IPS-18c (cell line): ENCODE measurements around the gene LECT2.

Source experiments
- H3K4me3 ChIP-seq: 2 replicates; pipeline ENCODE4 v1.7.0; 2013; ENCODE audit warnings: low read depth, mild to moderate bottlenecking, low read length, moderate library complexity; ENCODE audit not compliant: insufficient read depth
- H3K9me3 ChIP-seq: one replicate; pipeline ENCODE4 v1.6.1; 2013; ENCODE audit warnings: mild to moderate bottlenecking, low read length, moderate library complexity; ENCODE audit not compliant: control insufficient read depth, insufficient read depth

LECT2 gene

DNA sequence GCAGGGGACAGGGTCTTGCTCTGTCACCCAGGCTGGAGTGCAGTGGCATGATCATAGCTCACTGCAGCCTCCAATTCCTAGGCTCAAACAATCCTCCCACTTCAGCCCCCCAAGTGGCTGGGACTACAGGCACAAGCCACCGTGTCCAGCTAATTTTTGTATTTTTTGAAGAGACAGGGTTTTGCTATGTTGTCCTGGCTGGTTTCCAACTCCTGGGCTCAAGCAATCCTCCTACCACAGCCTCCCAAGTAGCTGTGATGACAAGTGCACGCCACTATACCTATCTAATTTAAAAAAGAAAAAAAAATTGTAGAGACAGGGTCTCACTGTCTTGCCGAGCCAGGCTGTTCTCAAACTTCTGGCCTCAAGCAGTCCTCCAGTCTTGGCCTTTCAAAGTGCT is 31.6 kb upstream of the LECT2 start:
- Histone ChIP-seq H3K4me3 (no peak overlapping the region), H3K9me3 (no peaks in the 10 kb centered on the region)

DNA sequence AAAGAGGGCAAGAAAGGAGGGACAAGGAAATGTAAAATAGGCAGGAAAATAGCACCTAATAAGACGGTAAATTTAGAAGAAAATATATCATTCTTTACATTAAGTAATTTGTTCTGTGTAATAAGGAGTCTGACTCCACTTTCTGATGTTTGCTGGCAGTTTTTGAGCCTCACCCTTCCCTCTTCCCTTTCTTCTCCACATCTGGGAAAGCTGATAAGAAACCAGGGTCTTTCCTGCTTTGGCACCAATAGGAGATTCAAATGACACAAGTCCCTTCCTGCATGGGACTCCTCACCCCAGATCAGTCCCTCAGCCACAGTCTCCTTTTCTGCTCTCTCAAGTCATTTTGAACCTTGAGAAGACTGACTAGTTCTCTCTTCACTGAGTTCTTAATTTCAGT is 31.2 kb upstream of the LECT2 start:
- no peak overlapping the region for H3K4me3 ChIP-seq
- H3K9me3 ChIP-seq = no peaks in the 10 kb centered on the region

DNA sequence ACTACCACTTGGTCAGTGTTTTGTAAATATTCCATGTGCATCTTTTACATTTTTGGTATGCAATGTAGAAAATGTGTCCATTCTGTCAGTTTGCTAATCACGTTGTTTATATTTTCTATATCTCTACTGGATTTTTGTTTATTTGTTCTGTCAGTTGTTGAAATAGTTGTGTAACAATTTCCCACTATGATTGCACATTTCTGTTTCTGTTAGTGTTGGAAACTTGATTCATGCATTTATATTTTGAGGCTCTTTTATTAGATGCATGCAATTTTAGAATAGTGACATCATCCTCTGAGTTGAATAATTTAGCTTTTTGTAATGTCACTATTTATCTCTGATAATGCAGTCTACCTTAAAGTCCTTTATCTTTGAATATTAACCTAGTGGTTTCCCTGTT is 25.8 kb upstream of the LECT2 start:
- no peak overlapping the region for H3K4me3 ChIP-seq
- H3K9me3 ChIP-seq = no peaks in the 10 kb centered on the region

DNA sequence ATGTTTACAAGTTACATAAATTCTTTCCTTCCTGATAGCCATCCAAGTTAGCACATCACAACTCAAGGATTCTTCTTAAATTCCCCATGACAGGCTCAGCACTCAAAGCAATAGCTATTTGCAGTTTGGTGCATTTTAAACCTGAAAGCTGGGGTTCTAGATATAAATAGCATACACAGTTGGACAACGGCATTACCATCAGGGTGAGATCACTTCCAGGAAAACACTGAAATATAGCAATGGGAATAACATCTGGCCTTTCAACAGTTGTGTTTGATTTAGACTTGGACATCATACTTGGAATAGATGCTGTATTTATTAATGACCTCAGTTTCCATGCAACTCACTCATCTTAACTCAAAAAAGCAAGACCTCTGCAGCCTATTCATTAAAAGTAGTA is 24.7 kb upstream of the LECT2 start:
- Histone ChIP-seq H3K9me3 (no peaks in the 10 kb centered on the region), H3K4me3 (no peak overlapping the region)

DNA sequence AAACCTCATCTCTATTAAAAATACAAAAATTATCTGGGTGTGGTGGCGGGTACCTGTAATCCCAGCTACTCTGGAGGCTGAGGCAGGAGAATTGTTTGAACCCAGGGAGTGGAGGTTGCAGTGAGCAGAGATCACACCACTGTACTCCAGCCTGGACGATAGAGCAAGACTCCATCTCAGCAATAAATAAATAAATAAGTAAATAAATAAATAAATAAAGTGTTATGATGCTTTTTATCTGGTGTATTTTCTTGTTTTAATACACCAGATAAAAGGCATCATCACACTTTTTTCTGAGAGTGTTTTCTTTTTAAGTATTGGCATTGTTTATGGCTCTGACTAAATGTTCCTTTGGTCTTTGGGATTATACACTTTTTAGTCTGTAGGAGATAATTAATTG is 24.2 kb upstream of the LECT2 start:
- Histone ChIP-seq H3K4me3 (no peak overlapping the region), H3K9me3 (no peaks in the 10 kb centered on the region)

DNA sequence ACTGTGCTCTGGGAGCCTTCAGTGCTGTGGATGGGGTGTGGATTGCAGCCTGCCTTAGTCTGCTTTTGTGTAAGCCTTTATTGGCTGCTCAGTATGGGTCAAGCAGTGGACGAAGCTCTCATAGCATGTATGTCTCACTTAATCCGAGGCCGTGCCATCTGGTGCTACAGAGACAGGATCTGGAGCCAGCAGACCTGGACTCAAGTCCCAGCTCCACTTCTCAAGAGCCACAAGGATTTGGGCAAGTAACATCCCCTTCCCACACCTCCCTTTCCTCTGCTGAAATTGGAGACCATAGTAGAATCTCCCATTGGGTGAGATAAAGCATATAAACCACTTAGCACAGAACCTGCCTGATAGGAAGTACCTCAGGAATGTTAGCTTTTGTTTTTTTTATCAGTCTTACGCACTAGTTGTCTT is 23.4 kb upstream of the LECT2 start:
- H3K4me3 ChIP-seq = no peak overlapping the region
- no peaks in the 10 kb centered on the region for H3K9me3 ChIP-seq

DNA sequence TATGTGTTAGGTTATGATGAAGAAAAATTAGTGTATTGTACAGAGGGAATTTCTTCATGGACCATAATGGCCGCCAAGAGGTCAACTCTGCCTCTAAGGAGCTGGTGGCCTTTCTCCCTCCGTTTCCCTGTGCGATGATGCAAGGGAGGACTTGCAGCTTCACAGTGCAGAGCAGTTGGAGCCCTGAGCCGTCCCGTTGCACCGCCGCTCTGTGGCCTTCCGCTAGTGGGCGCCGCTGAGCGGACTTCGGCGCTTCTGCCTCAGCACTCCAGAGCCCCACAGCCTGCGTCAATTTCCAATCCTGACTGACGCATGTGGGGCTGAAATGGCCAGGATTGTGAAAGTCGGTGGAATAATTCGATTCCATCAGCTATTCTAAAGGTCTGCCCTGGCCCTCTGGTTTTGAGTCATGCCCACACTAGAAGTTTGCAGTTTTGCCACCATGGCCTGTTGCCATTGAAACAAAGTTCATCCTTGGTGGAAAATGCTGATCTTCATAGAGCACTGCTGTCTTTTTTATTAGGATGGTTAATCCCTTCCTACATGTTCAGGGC is 22.7 kb upstream of the LECT2 start:
- H3K9me3 ChIP-seq = no peaks in the 10 kb centered on the region
- H3K4me3 ChIP-seq = no peak overlapping the region

DNA sequence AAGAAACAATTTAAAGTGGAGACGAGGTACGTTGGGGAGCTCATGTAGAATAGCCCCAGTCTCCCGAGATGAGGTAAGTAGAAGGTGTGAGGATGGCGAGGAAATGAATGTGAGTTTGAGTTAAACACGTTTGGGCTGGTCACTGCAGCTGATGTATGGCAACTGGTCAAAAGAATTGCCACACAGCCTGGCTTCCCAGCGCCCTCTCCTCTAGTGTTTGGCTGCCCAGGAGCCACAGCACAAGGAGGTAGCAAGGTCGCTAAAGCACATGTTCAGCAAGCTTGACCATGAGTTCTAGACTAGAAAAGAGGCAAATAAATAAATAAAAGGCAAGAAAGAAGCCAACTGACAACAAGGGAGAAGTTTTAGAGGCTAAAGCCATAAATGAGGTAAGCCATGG is 21.4 kb upstream of the LECT2 start:
- H3K4me3 ChIP-seq = no peak overlapping the region
- no peaks in the 10 kb centered on the region for H3K9me3 ChIP-seq

DNA sequence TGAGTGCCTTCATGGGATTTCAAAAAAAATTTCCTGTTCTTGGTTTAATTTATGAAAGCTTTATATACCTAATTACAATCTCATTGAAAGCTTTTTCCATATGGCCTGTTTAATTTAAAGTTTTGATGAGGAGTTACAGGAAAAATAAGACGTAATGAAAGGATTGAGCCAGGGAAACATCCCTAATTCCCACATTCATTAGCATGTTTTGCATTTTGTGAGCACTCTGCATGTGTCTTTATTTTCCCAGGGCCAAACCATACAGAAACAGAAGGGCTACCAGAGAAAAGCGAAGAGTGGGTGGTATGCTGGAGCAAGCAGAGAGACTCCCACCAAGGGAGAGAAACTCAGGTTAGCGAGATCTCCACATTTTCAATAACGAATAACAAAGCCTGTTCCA is 20.3 kb upstream of the LECT2 start:
- no peaks in the 10 kb centered on the region for H3K9me3 ChIP-seq
- H3K4me3 ChIP-seq = no peak overlapping the region

DNA sequence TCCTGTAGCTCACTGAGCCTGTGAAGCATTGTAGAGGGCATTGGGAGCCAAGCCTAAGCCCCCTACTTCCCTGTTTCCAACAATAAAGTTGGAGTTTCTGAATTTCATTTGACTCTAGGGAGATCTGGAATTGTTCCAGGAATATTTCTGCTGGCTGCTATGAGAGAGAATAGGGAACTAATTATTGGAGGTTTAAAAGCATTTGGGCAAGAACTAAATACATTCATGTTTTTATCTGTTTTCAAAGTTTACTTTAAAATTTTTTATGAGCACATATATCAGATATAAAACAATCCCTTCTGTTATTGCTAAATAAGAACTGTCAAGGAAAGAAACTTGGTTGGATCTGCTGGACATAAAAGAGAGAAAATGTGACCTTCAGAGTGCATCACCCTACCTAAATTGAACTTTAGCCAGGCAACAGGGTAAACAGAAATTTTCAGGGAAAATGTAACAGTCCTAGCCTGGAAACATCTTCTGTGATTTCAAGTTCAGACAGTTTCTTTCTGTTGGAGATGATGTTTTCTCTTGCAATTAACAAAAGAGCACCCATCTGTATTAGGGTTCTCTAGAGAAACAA is 19.3 kb upstream of the LECT2 start:
- Histone ChIP-seq H3K9me3 (no peaks in the 10 kb centered on the region), H3K4me3 (no peak overlapping the region)

DNA sequence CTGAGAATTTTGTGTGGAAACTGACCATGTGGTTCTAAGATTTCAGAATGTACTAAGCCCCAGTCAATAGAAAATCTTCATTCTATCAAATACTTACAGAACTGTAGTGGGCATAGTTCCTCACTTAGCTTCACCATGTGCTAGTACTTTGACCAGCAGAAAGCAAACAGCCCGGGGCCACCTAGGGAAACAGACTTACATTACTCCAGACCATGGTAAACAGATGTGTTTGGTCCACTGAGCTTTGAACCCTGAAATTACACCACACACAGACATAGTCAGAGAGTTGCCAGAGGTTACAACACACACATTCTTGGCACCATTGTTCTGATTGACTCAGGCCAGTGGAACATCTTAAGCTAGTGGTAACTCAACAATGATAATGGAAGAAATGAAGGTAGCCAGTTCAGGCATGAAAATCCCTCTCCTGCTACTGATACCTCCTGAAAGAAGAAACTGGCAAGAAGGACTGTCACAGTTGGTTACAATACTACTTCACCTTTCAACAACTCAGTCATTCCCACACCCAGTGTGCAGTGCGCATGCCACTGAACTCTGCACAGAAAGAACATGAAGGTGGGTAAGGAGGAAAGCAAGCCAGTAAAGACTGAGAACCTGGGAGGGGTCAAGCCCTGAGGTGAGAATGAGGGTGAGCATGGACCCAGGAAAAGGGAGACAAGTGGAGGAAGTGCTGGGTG is 18.7 kb upstream of the LECT2 start:
- no peak overlapping the region for H3K4me3 ChIP-seq
- no peaks in the 10 kb centered on the region for H3K9me3 ChIP-seq

DNA sequence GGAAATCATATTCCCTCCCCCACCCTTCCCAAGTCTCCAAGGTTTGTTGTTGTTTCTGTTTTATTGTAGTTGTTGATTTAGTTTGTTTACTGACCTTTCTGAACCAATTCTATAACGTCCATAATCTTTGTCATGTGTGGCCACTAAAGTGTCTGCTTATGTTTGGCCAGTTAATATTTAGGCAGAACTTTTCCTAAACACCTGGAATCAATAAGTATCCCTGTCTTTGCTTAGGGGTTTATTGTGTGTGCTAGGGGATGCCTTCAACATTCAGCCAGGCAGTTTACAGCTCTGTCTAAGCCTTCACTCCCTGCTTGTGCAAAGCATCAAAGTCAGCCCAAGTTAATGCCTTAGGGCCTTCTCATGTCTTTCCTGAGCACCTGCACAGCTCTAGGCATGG is 16.9 kb upstream of the LECT2 start:
- no peak overlapping the region for H3K4me3 ChIP-seq
- no peaks in the 10 kb centered on the region for H3K9me3 ChIP-seq

DNA sequence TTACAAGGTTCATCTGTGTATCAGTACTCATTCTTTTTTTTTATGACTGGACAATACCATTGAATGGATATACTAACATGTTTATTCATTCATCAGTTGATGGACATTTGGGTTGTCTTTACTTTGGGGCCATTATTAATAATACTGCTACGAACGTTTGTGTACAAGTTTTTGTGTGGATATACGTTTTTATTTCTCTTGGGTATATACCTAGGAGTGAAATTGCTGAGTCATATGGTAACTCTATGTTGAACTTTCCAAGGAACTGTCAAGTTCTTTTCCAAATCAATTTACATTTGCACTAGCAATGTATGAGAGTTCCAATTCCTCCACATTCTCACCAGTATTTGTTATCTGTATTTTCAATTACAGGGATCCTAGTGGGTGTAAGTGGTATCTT is 12.0 kb upstream of the LECT2 start:
- Histone ChIP-seq H3K4me3 (no peak overlapping the region), H3K9me3 (no peaks in the 10 kb centered on the region)

DNA sequence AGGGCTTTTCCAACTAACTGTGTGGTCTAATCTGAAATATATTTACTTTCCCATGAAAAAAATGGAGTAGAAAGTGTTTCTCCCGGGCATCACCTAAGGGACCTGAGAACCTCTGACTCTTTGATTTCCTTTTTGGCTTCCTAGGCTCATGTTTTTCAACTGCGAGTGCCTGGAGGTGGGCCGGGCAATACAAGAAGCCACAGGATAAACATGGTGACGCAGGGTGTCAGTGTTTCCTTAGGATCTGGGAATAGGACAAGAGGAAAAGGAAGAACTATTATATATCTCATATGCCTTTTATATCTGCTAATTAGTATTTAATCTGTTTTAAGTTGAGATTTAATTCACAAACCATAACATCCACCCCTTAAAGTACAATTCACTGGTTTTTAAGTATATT is 11.4 kb upstream of the LECT2 start:
- Histone ChIP-seq H3K9me3 (no peaks in the 10 kb centered on the region), H3K4me3 (no peak overlapping the region)

DNA sequence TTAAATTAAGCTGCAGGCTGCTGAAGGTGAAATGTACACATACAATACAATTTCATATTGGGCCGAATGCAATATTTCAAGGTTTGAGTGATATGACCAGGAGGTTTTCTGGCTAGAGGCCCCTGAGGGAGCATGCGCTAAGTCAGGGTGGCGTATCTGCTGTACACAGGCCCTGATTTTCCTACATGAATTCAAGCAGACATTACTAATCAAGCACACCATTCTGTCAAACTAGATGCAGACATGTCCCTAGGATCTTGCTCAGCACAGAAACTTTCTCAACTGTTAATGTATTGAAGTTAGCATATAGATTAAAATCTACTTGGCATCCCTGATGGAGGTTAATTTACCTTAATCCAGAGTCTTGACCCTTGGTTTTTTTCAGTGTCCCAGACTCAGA is 10.7 kb upstream of the LECT2 start:
- no peak overlapping the region for H3K4me3 ChIP-seq
- no peaks in the 10 kb centered on the region for H3K9me3 ChIP-seq

DNA sequence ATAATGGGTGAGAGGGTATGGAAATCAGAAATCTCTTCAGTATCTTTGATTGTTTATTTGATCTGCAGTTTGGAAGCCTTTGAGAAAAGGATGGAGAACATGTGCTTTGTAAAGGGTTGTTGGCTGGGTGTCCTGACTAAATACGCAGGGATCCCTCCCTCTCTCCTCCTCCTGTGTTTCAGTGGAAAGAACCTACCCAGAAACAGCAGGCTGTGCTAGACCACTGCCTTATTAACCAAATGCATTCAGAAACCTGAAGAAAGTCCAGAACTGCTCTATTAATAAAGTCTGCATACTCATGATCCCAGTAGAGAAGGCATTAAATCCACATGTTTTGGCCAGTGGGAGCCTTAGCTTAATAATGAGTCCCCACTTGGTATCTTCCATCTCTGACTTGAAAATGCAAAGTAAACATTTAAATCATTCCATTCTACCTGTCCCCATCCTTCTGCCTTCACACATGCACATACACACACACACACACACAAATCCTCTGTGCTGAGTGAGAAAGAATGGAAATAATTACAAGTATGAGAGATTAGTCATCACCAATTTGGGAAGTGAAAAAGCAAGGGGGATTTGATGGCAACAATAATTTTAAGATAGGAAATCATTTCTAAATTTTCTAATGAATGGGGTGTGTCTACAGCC is 10.0 kb upstream of the LECT2 start:
- H3K9me3 ChIP-seq = no peaks in the 10 kb centered on the region
- H3K4me3 ChIP-seq = no peak overlapping the region

DNA sequence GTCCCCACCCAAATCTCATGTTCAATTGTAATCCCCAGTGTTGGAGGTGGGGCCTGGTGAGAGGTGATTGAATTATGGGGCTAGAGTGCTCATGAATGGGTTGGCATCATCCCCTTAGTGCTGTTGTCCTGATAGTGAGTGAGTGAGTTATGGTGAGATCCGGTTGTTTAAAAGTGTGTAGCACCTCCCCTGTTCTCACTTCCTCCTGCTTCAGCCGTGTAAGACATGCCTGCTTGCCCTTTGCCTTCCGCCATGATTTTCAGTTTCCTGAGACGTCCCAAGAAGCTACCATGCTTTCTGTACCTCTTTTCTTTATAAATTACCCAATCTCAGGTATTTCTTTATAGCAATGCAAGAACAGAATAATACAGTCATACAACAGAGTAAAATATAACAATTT is 742 bp upstream of the LECT2 start:
- H3K4me3 ChIP-seq = no peak overlapping the region
- H3K9me3 ChIP-seq = no peaks in the 10 kb centered on the region

DNA sequence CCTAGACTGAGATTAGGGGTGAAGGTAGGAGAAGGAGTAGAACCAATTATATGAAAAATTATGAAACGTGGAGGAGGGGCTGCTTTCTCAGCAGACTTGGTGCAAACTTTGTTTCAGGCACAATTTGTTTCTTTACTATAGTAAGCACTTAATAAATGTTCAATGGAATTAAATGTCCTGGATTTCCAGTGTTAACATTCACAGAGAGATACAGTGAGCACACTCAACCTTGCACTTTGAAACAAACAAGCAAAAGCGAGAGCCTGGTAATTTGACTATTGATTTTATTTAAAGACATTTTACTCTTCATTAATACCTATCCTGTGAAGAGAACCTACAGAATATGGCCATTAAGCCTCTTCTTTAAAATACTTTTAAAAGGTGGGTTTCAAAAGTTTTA is 933 bp downstream of the LECT2 start:
- H3K9me3 ChIP-seq = no peaks in the 10 kb centered on the region
- H3K4me3 ChIP-seq = no peak overlapping the region
